GM23338 (cell line): ENCODE results near the gene CYP24A1.

Experiments
- CREB1 ChIP-seq: fragments of 250-450 bp; sonication (Bioruptor Pico); IDR thresholded peaks from 2 replicates; pipeline ENCODE4 v1.5.0; 2020; ENCODE audit warnings: low read depth, mild to moderate bottlenecking, moderate library complexity
- CTCF ChIP-seq, 2 experiments: fragments of 200-600 bp in 1 of 2; sonication (generic) in 1 of 2; conservative IDR thresholded peaks; 2 replicates each; pipeline versions ENCODE4 v1.5.1 to v1.6.1; 2016 to 2017; ENCODE audit warnings: antibody characterized with exemption in 2 of 2, low read depth in 2 of 2, mild to moderate bottlenecking in 2 of 2, moderate library complexity in 1 of 2
- EZH2 ChIP-seq: fragments of 200-600 bp; sonication (generic); IDR thresholded peaks from one replicate; pipeline ENCODE4 v1.8.0; 2017; ENCODE audit warnings: antibody characterized with exemption, mild to moderate bottlenecking, low read depth; ENCODE audit not compliant: unreplicated experiment
- EZH2phosphoT487 ChIP-seq: fragments of 200-600 bp; sonication (generic); IDR thresholded peaks from one replicate; pipeline ENCODE4 v1.8.1; 2018; ENCODE audit warnings: antibody characterized with exemption; ENCODE audit not compliant: unreplicated experiment
- JUNB ChIP-seq: IDR thresholded peaks from one replicate; pipeline ENCODE4 v1.6.1; 2016; ENCODE audit warnings: antibody characterized with exemption; ENCODE audit not compliant: unreplicated experiment
- POLR2AphosphoS5 ChIP-seq: IDR thresholded peaks from 2 replicates; pipeline ENCODE4 v1.6.1; 2016; ENCODE audit warnings: antibody characterized with exemption, low read depth
- ZNF114 ChIP-seq: fragments of 250-450 bp; sonication (Bioruptor Pico); IDR thresholded peaks from 2 replicates; pipeline ENCODE4 v1.5.0; 2020; ENCODE audit warnings: mild to moderate bottlenecking, moderate library complexity
- TF ChIP-seq, protein P1 (sequence below): IDR thresholded peaks from one replicate; pipeline ENCODE4 v1.6.1; 2018; ENCODE audit warnings: antibody characterized with exemption; ENCODE audit not compliant: unreplicated experiment
- TF ChIP-seq, protein P2 (sequence below): IDR thresholded peaks from 2 replicates; pipeline ENCODE4 v1.6.1; 2016; ENCODE audit warnings: antibody characterized with exemption

GRCh38 chr20:54204063-54204462, 30.3 kb upstream of the CYP24A1 start:
- TF ChIP-seq POLR2AphosphoS5 (no peak), ZNF114 (no peak), CTCF (conservative IDR thresholded peaks at IDR 0.05; ENCODE audit: low read depth in 2 of 2) (no peak), EZH2 (no peak), CREB1 (CRISPR knock-in tag) (no peak), JUNB (no peak), EZH2phosphoT487 (no peak)
- TF ChIP-seq, protein P1, sequence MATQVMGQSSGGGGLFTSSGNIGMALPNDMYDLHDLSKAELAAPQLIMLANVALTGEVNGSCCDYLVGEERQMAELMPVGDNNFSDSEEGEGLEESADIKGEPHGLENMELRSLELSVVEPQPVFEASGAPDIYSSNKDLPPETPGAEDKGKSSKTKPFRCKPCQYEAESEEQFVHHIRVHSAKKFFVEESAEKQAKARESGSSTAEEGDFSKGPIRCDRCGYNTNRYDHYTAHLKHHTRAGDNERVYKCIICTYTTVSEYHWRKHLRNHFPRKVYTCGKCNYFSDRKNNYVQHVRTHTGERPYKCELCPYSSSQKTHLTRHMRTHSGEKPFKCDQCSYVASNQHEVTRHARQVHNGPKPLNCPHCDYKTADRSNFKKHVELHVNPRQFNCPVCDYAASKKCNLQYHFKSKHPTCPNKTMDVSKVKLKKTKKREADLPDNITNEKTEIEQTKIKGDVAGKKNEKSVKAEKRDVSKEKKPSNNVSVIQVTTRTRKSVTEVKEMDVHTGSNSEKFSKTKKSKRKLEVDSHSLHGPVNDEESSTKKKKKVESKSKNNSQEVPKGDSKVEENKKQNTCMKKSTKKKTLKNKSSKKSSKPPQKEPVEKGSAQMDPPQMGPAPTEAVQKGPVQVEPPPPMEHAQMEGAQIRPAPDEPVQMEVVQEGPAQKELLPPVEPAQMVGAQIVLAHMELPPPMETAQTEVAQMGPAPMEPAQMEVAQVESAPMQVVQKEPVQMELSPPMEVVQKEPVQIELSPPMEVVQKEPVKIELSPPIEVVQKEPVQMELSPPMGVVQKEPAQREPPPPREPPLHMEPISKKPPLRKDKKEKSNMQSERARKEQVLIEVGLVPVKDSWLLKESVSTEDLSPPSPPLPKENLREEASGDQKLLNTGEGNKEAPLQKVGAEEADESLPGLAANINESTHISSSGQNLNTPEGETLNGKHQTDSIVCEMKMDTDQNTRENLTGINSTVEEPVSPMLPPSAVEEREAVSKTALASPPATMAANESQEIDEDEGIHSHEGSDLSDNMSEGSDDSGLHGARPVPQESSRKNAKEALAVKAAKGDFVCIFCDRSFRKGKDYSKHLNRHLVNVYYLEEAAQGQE = no peak
- TF ChIP-seq, protein P2, sequence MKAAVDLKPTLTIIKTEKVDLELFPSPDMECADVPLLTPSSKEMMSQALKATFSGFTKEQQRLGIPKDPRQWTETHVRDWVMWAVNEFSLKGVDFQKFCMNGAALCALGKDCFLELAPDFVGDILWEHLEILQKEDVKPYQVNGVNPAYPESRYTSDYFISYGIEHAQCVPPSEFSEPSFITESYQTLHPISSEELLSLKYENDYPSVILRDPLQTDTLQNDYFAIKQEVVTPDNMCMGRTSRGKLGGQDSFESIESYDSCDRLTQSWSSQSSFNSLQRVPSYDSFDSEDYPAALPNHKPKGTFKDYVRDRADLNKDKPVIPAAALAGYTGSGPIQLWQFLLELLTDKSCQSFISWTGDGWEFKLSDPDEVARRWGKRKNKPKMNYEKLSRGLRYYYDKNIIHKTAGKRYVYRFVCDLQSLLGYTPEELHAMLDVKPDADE = no peak
